H1 (cell line): Measurements from ENCODE around the gene RTTN. TPM values are rescaled to one million over a fixed set of nuclear protein-coding genes. Genes with fewer than 3 reads are reported as not detected.

Source experiments
- CTCF ChIA-PET: fragments of 300-600 bp; sonication (Branson Sonifier 250); formaldehyde crosslinking; loops from one replicate; lab custom pipeline; 2021; ENCODE audit not compliant: partially characterized antibody; lab: Charles Lee
- POLR2A ChIA-PET: fragments of 300-600 bp; sonication (Branson Sonifier 250); formaldehyde crosslinking; loops from one replicate; lab custom pipeline; 2021; ENCODE audit warnings: inconsistent platforms; ENCODE audit not compliant: partially characterized antibody; lab: Charles Lee
- DNase-seq, 2 experiments: peaks; one replicate each; pipeline versions ENCODE4 v3.0.0 to v3.0.0-alpha.2; 2010 to 2022; ENCODE audit warnings: low spot score in 2 of 2, low read depth in 1 of 2, mixed read lengths in 1 of 2
- FAIRE-seq: peaks from 2 replicates; lab custom pipeline; 2011; peaks lifted over from hg19 to GRCh38; lab: Jason Lieb, UNC
- H2AFZ ChIP-seq: 2 replicates; pipeline ENCODE4 v1.8.1; 2012; ENCODE audit warnings: low read length, inconsistent platforms
- H2AK5ac ChIP-seq: 2 replicates; pipeline ENCODE4 v1.6.1; 2013; ENCODE audit warnings: low read depth, low read length
- H2BK120ac ChIP-seq: replicated peaks from 2 replicates; pipeline ENCODE3; 2013; ENCODE audit warnings: low read depth, low read length, inconsistent platforms
- H2BK12ac ChIP-seq: 2 replicates; pipeline ENCODE4 v1.6.1; 2013; ENCODE audit warnings: low read depth, low read length
- H2BK15ac ChIP-seq: 2 replicates; pipeline ENCODE4 v1.6.1; 2013; ENCODE audit warnings: low read length
- H2BK20ac ChIP-seq: 2 replicates; pipeline ENCODE4 v1.6.1; 2013; ENCODE audit warnings: low read length
- H2BK5ac ChIP-seq: 2 replicates; pipeline ENCODE4 v1.6.1; 2013; ENCODE audit warnings: low read depth, low read length
- H3K14ac ChIP-seq: 2 replicates; pipeline ENCODE4 v1.6.1; 2013; ENCODE audit warnings: inconsistent platforms; ENCODE audit not compliant: insufficient read length
- H3K18ac ChIP-seq: 2 replicates; pipeline ENCODE4 v1.6.1; 2013; ENCODE audit warnings: low read length; ENCODE audit errors: extremely low read depth
- H3K23ac ChIP-seq: 2 replicates; pipeline ENCODE4 v1.6.1; 2013; ENCODE audit warnings: inconsistent platforms; ENCODE audit not compliant: insufficient read length
- H3K23me2 ChIP-seq: 2 replicates; pipeline ENCODE4 v1.6.1; 2013; ENCODE audit warnings: low read depth, low read length
- H3K27ac ChIP-seq: 2 replicates; pipeline ENCODE4 v1.6.1; 2011; ENCODE audit warnings: low read depth, low read length, inconsistent platforms
- H3K27me3 ChIP-seq, 4 experiments: replicated peaks in 1 of 4; 1 replicate in 1 of 4; 2 replicates in 3 of 4; pipeline versions ENCODE4 v1.6.1 to v1.8.1; 2011 to 2013; ENCODE audit warnings: low read length in 3 of 4, mild to moderate bottlenecking in 3 of 4, inconsistent platforms in 2 of 4, mixed read lengths in 2 of 4, moderate library complexity in 1 of 4; ENCODE audit not compliant: control insufficient read depth in 3 of 4, insufficient read depth in 3 of 4; ENCODE audit errors: extremely low read depth in 1 of 4
- H3K36me3 ChIP-seq, 4 experiments: 2 replicates each; pipeline versions ENCODE4 v1.6.1 to v1.8.1; 2011 to 2013; ENCODE audit warnings: mild to moderate bottlenecking in 4 of 4, low read length in 3 of 4, moderate library complexity in 2 of 4, control low read depth in 1 of 4, inconsistent platforms in 1 of 4; ENCODE audit not compliant: insufficient read depth in 4 of 4, control insufficient read depth in 2 of 4
- H3K4ac ChIP-seq: replicated peaks from 2 replicates; pipeline ENCODE3; 2013; ENCODE audit warnings: low read length, low read depth, mixed read lengths, inconsistent platforms; ENCODE audit not compliant: insufficient read length
- H3K4me1 ChIP-seq, 4 experiments: replicated peaks in 1 of 4; 1 replicate in 1 of 4; 2 replicates in 3 of 4; pipeline versions ENCODE4 v1.6.1 to v1.8.1; 2011 to 2013; ENCODE audit warnings: low read length in 3 of 4, inconsistent platforms in 2 of 4, mixed read lengths in 1 of 4; ENCODE audit not compliant: insufficient read depth in 4 of 4, control insufficient read depth in 3 of 4
- H3K4me2 ChIP-seq, 2 experiments: 2 replicates each; pipeline versions ENCODE4 v1.6.1 to v1.8.1; 2011 to 2013; ENCODE audit warnings: low read depth in 2 of 2, low read length in 2 of 2, control low read depth in 1 of 2, inconsistent platforms in 1 of 2, mild to moderate bottlenecking in 1 of 2; ENCODE audit not compliant: insufficient read depth in 1 of 2
- H3K4me3 ChIP-seq, 4 experiments: fragments of 200-600, 300-600 bp in 1 of 4; sonication (generic), shearing (Covaris generic), sonication (Bioruptor Twin) in 1 of 4; 2 replicates each; pipeline versions ENCODE4 v1.5.1 to v1.8.1; 2011 to 2016; ENCODE audit warnings: low read length in 4 of 4, low read depth in 3 of 4, control low read depth in 2 of 4, inconsistent platforms in 2 of 4, mild to moderate bottlenecking in 2 of 4, mixed read lengths in 1 of 4, moderate library complexity in 1 of 4; ENCODE audit not compliant: insufficient read depth in 2 of 4; ENCODE audit errors: extremely low read depth in 1 of 4
- H3K56ac ChIP-seq: replicated peaks from 2 replicates; pipeline ENCODE3; 2013; ENCODE audit warnings: low read depth, mild to moderate bottlenecking, mixed read lengths, low read length, inconsistent platforms; ENCODE audit not compliant: insufficient read length
- H3K79me1 ChIP-seq: 2 replicates; pipeline ENCODE4 v1.6.1; 2013; ENCODE audit warnings: low read depth, low read length, control low read depth
- H3K79me2 ChIP-seq, 2 experiments: 2 replicates each; pipeline versions ENCODE4 v1.6.1 to v1.8.1; 2012 to 2013; ENCODE audit warnings: low read length in 2 of 2, mild to moderate bottlenecking in 2 of 2, inconsistent platforms in 1 of 2; ENCODE audit not compliant: insufficient read depth in 2 of 2, control insufficient read depth in 1 of 2
- H3K9ac ChIP-seq, 4 experiments: replicated peaks in 1 of 4; 1 replicate in 1 of 4; 2 replicates in 3 of 4; pipeline versions ENCODE4 v1.6.1 to v1.8.1; 2011 to 2013; ENCODE audit warnings: low read depth in 3 of 4, low read length in 3 of 4, control low read depth in 2 of 4, mild to moderate bottlenecking in 2 of 4, moderate library complexity in 2 of 4, inconsistent platforms in 1 of 4; ENCODE audit errors: extremely low read depth in 1 of 4
- H3K9me3 ChIP-seq, 2 experiments: 2 replicates each; pipeline versions ENCODE4 v1.6.1 to v1.8.1; 2012 to 2013; ENCODE audit warnings: mild to moderate bottlenecking in 2 of 2, moderate library complexity in 2 of 2, control low read depth in 1 of 2, inconsistent platforms in 1 of 2, low read depth in 1 of 2, low read length in 1 of 2, mixed read lengths in 1 of 2; ENCODE audit not compliant: insufficient read depth in 2 of 2
- H4K20me1 ChIP-seq, 2 experiments: replicated peaks in 1 of 2; 2 replicates each; pipeline versions ENCODE3 to v1.8.1; 2011 to 2013; ENCODE audit warnings: inconsistent platforms in 2 of 2, low read length in 2 of 2, mild to moderate bottlenecking in 1 of 2; ENCODE audit not compliant: insufficient read depth in 2 of 2, control insufficient read depth in 1 of 2
- H4K5ac ChIP-seq: 2 replicates; pipeline ENCODE4 v1.6.1; 2013; ENCODE audit warnings: low read length, low read depth, mixed read lengths, inconsistent platforms; ENCODE audit not compliant: insufficient read length
- H4K8ac ChIP-seq: 2 replicates; pipeline ENCODE4 v1.8.0; 2013; ENCODE audit warnings: mild to moderate bottlenecking, moderate library complexity, low read length, inconsistent platforms; ENCODE audit not compliant: insufficient read depth; ENCODE audit errors: extremely low read depth
- H4K91ac ChIP-seq: replicated peaks from 2 replicates; pipeline ENCODE3; 2013; ENCODE audit warnings: low read length, mixed read lengths, inconsistent platforms; ENCODE audit not compliant: insufficient read length
- ASH2L ChIP-seq: fragments of 200-600, 300-600 bp; sonication (generic); IDR thresholded peaks from one replicate; pipeline ENCODE4 v1.7.1; 2017; ENCODE audit warnings: low read length
- ATF2 ChIP-seq: IDR thresholded peaks from 2 replicates; pipeline ENCODE4 v1.6.1; 2012; ENCODE audit warnings: low read length, inconsistent platforms
- E2F6 ChIP-seq: IDR thresholded peaks from 2 replicates; pipeline ENCODE4 v1.6.1; 2012; ENCODE audit warnings: inconsistent platforms
- PHF8 ChIP-seq: fragments of 200-600 bp; sonication (generic); conservative IDR thresholded peaks from 2 replicates; pipeline ENCODE4 v1.7.1; 2012; ENCODE audit warnings: low read depth, mild to moderate bottlenecking, inconsistent platforms, low read length, moderate library complexity
- POLR2A ChIP-seq, 2 experiments: IDR thresholded peaks; 1 replicate in 1 of 2; 2 replicates in 1 of 2; pipeline ENCODE4 v1.6.1; 2011; ENCODE audit warnings: low read depth in 2 of 2, low read length in 2 of 2, mild to moderate bottlenecking in 2 of 2; ENCODE audit errors: control extremely low read depth in 1 of 2
- RBBP5 ChIP-seq: IDR thresholded peaks from 2 replicates; pipeline ENCODE4 v1.7.1; 2012; ENCODE audit warnings: low read depth, mild to moderate bottlenecking, inconsistent platforms, low read length, moderate library complexity, borderline replicate concordance
- RNF2 ChIP-seq: fragments of 200-900, 300-1000 bp; sonication (generic); IDR thresholded peaks from 2 replicates; pipeline ENCODE4 v1.7.1; 2016; ENCODE audit warnings: borderline replicate concordance, low read depth, mild to moderate bottlenecking, antibody characterized with exemption, low read length; ENCODE audit not compliant: poor library complexity, severe bottlenecking; ENCODE audit errors: missing control alignments
- SP1 ChIP-seq: IDR thresholded peaks from 2 replicates; pipeline ENCODE4 v1.6.1; 2011; ENCODE audit warnings: low read depth, low read length
- SRF ChIP-seq: IDR thresholded peaks from 2 replicates; pipeline ENCODE4 v1.6.1; 2011; ENCODE audit warnings: mild to moderate bottlenecking, low read depth, low read length, moderate library complexity
- WGBS, 2 experiments: shearing (Covaris generic) in 1 of 2; methylation state at CpG; one replicate each; pipeline versions ENCODE4 v1.1.6 to v1.1.7; 2013 to 2015; ENCODE audit warnings: low lambda C conversion rate in 2 of 2, mixed read lengths in 2 of 2, inconsistent platforms in 1 of 2, low coverage in 1 of 2, missing lambda C conversion rate in 1 of 2; ENCODE audit not compliant: insufficient replicate concordance in 2 of 2, insufficient coverage in 1 of 2, insufficient read length in 1 of 2; ENCODE audit errors: extremely low coverage in 1 of 2, missing lambda C conversion rate in 1 of 2; 5-methylcytosine and 5-hydroxymethylcytosine counted together
- polyA plus RNA-seq, 7 experiments: library from polyadenylated mRNA; depleted of rRNA in 3 of 7; stranded (reverse) in 5 of 7; unstranded in 2 of 7; fragments of >200 nt in 5 of 7; fragments of 200-250 nt in 2 of 7; gene quantifications; 1 replicate in 5 of 7; 2 replicates in 1 of 7; 4 replicates in 1 of 7; pipeline versions ENCODE4 v1.2.1 to v1.2.3, GENCODE V29; 2011 to 2013; ENCODE audit warnings: missing spikeins in 2 of 7, mixed read lengths in 2 of 7
- total RNA-seq: library from RNA; stranded (reverse); fragmentation: NEBNext Ultra II Directional; extraction: Animal tissue kit (Norgen Biotek cat#: 25700); gene quantifications from 2 replicates; pipeline ENCODE4 v1.2.1, GENCODE V29; 2021

The RTTN gene
- total and polyA plus RNA-seq, 2 of the 8 experiments (the other 6 are each of a cell fraction or from before 2014, with no cell fraction given): 9.1 to 21.4 TPM

GRCh38 chr18:70194227-70194890 is 11.1 kb downstream of the RTTN start:
- Histone ChIP-seq H3K4me1 (no peaks in the 10 kb centered on the region), H3K4ac (no peak overlapping the region), H2BK15ac (no peak overlapping the region), H3K79me2 (no peaks in the 10 kb centered on the region), H2BK120ac (no peak overlapping the region), H4K8ac (no peak overlapping the region), H3K36me3 (peaks cover 0 to 42% (median 21%) of the 10 kb centered on the region in 4 experiments), H3K14ac (no peak overlapping the region), H3K27me3 (peaks cover 0 to 1% (median 0%) of the 10 kb centered on the region in 4 experiments; a peak in 1 of 7 replicates), H3K9ac (no peak overlapping the region), H3K23ac (no peak overlapping the region), H3K56ac (no peak overlapping the region), H2AFZ (no peak overlapping the region), H2BK20ac (no peak overlapping the region), H3K79me1 (no peaks in the 10 kb centered on the region), H4K91ac (no peak overlapping the region), H3K23me2 (no peaks in the 10 kb centered on the region), H2AK5ac (no peak overlapping the region), H4K5ac (no peak overlapping the region), H4K20me1 (no peaks in the 10 kb centered on the region), H2BK5ac (no peak overlapping the region), H3K27ac (no peak overlapping the region), H3K18ac (no peak overlapping the region), H3K4me2 (no peak overlapping the region), H3K4me3 (no peak overlapping the region), H2BK12ac (no peak overlapping the region), H3K9me3 (no peaks in the 10 kb centered on the region)
- WGBS, 2 experiments: 93% methylated on average over 4 of the region's 4 CpGs; no CpG with 5 or more reads in 1 of the 2 experiments
- ChIA-PET CTCF (interaction anchor here (0.9 to 4.1 kb wide), 21 partner anchors 7 to 258 kb away, joined by 3 to 84 read pairs (median 5); no protein-coding TSS in a partner anchor), POLR2A (interaction anchor here (1.5 kb wide), 1 partner anchor 11 kb away, joined by 6 read pairs; the partner anchor contains the start of gene RTTN)
- no peak for DNase-seq
- no peak for FAIRE-seq
- TF ChIP-seq E2F6: no peak
- no peak for TF ChIP-seq ATF2
- no peak for TF ChIP-seq ASH2L
- no peak for TF ChIP-seq RNF2
- no peak for TF ChIP-seq RBBP5
- no peak for TF ChIP-seq SRF
- no peak for TF ChIP-seq PHF8
- no peak for TF ChIP-seq SP1
- no peak for TF ChIP-seq POLR2A (IDR thresholded peaks at IDR 0.05; ENCODE audit: control extremely low read depth in 1 of 2, low read depth in 2 of 2, low read length in 2 of 2)
